Effector memory CD4-positive, alpha-beta T cell (primary cell): ENCODE measurements around the gene SLC6A4.
A peak's percentile ranks its signal among the peaks of the same experiment; 100 is the strongest.

Experiments
- DNase-seq, 3 donors: peaks; one replicate each; pipeline ENCODE4 v3.0.0-alpha.2; 2020
- H3K27ac ChIP-seq: 2 replicates; pipeline ENCODE4 v1.7.0; 2013; ENCODE audit warnings: mild to moderate bottlenecking, low read length, moderate library complexity; ENCODE audit not compliant: insufficient read depth, poor library complexity, severe bottlenecking
- H3K27me3 ChIP-seq: replicated peaks from 2 replicates; pipeline ENCODE4 v1.7.0; 2013; ENCODE audit warnings: mild to moderate bottlenecking, low read length; ENCODE audit not compliant: insufficient read depth, control insufficient read depth, poor library complexity, severe bottlenecking
- H3K36me3 ChIP-seq: 2 replicates; pipeline ENCODE4 v1.7.0; 2013; ENCODE audit warnings: mild to moderate bottlenecking, low read length, moderate library complexity; ENCODE audit not compliant: control insufficient read depth, insufficient read depth
- H3K4me1 ChIP-seq: 2 replicates; pipeline ENCODE4 v1.7.0; 2013; ENCODE audit warnings: low read length, mild to moderate bottlenecking; ENCODE audit not compliant: control insufficient read depth, insufficient read depth, poor library complexity, severe bottlenecking
- H3K4me3 ChIP-seq: 2 replicates; pipeline ENCODE4 v1.7.0; 2013; ENCODE audit warnings: low read length, low read depth, mild to moderate bottlenecking; ENCODE audit not compliant: insufficient read depth, poor library complexity, severe bottlenecking
- H3K9me3 ChIP-seq: 2 replicates; pipeline ENCODE4 v1.7.0; 2013; ENCODE audit warnings: mild to moderate bottlenecking, low read length, moderate library complexity; ENCODE audit not compliant: control insufficient read depth
- total RNA-seq, 3 donors: gene quantifications; one replicate each; lab custom pipeline; 2026; lab: John Stamatoyannopoulos, UW

The SLC6A4 gene
- total RNA-seq, result 0 to 0.19 (median 0.17) reads per million in 3 donors

- no peaks in the 10 kb centered on the region for H3K9me3 ChIP-seq
- peaks cover 31% of the 10 kb centered on the region for H3K27me3 ChIP-seq
- DNase-seq, result no peak
- peaks cover 19% of the 10 kb centered on the region for H3K4me1 ChIP-seq
- H3K36me3 ChIP-seq, result no peaks in the 10 kb centered on the region
- no peak within 1 kb of the TSS for H3K27ac ChIP-seq
- peak within 1 kb of the TSS; percentile 42 for H3K4me3 ChIP-seq
Measured at GRCh38 chr17:30235386-30236296, at the start of gene SLC6A4. TSS of gene SLC6A4 (minus strand) at chr17:30235697. CDS start at chr17:30221958, 13,739 bp downstream.

GRCh38 chr17:30279156-30279555 lies 43.7 kb upstream of the SLC6A4 start:
- Histone ChIP-seq H3K27me3 (no peaks in the 10 kb centered on the region), H3K9me3 (no peaks in the 10 kb centered on the region), H3K27ac (no peak overlapping the region), H3K36me3 (peaks cover 48% of the 10 kb centered on the region), H3K4me3 (no peak overlapping the region), H3K4me1 (no peaks in the 10 kb centered on the region)
- no peak for DNase-seq

DNA sequence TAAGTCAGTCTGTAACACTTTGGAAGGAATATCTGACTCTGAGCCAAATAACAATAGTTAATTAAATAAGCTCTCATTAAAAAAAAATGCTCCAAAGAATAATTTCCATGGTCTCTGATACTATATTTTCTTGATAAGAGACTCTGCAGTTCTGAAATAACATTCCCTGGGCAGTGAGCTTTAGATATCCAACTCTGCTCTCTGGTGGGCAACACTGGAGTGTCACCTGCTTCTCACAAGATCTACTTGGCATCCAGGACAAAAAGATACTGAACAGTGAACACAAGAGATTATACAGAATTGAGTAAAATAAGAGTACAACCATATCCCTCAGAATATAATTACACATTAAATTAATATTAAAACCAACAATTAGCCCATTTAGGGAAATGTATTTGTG lies 42.5 kb upstream of the SLC6A4 start:
- no peak for DNase-seq
- no peaks in the 10 kb centered on the region for H3K9me3 ChIP-seq
- no peak overlapping the region for H3K27ac ChIP-seq
- H3K27me3 ChIP-seq, result no peaks in the 10 kb centered on the region
- no peaks in the 10 kb centered on the region for H3K4me1 ChIP-seq
- H3K4me3 ChIP-seq, result no peak overlapping the region
- H3K36me3 ChIP-seq, result peaks cover 52% of the 10 kb centered on the region

- no peaks in the 10 kb centered on the region for H3K4me1 ChIP-seq
- no peak overlapping the region for H3K4me3 ChIP-seq
- DNase-seq, result no peak
- H3K27me3 ChIP-seq, result no peaks in the 10 kb centered on the region
- peaks cover 64% of the 10 kb centered on the region for H3K36me3 ChIP-seq
- H3K9me3 ChIP-seq, result no peaks in the 10 kb centered on the region
- H3K27ac ChIP-seq, result no peak overlapping the region
Measured at GRCh38 chr17:30275911-30276310, 40.4 kb upstream of the SLC6A4 start.

GRCh38 chr17:30274887-30275286 lies 39.4 kb upstream of the SLC6A4 start:
- H3K36me3 ChIP-seq, result peaks cover 63% of the 10 kb centered on the region
- DNase-seq, result no peak
- no peaks in the 10 kb centered on the region for H3K4me1 ChIP-seq
- no peaks in the 10 kb centered on the region for H3K9me3 ChIP-seq
- no peak overlapping the region for H3K4me3 ChIP-seq
- H3K27ac ChIP-seq, result no peak overlapping the region
- no peaks in the 10 kb centered on the region for H3K27me3 ChIP-seq

DNA sequence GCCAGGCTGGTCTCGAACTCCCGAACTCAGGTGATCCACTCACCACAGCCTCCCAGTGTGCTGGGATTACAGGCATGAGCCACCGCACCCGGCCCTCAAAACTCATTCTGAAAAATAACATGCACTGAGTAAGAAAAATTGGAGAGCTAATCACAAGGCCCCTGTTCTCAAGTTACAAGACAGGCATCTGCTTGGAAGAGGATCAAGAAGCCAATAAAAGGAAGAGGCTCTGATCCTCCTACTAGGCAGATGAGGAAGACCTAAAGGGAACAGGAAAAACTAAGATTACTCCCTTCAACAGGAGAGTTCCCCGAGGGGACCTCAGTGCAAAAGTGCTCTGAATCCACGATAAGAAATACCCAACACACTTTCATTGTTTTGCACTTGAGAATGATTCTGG lies 37.9 kb upstream of the SLC6A4 start:
- Histone ChIP-seq H3K4me1 (no peaks in the 10 kb centered on the region), H3K27me3 (no peaks in the 10 kb centered on the region), H3K27ac (no peak overlapping the region), H3K36me3 (peaks cover 53% of the 10 kb centered on the region), H3K9me3 (no peaks in the 10 kb centered on the region), H3K4me3 (no peak overlapping the region)
- no peak for DNase-seq

DNA sequence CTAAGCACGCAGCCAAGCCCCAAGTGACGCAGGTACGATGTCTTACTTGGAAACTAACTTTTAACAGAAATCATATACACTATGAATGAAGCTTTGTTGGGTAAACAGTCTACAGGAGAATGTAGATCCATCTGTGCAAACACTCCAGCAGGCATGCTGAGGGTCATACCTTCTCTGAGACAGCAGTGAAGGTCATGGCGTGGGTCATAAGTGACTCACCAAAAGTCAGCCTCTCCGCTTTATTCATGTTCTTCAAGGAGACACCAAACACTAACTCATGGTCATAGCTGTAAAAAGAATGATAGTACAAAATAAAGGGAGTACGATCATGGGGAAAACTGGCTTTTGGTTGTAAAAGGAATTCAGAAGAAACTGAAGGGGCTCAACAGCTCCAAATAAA lies 35.6 kb upstream of the SLC6A4 start:
- no peak overlapping the region for H3K27ac ChIP-seq
- no peaks in the 10 kb centered on the region for H3K4me1 ChIP-seq
- H3K27me3 ChIP-seq, result no peaks in the 10 kb centered on the region
- no peak for DNase-seq
- no peak overlapping the region for H3K4me3 ChIP-seq
- H3K36me3 ChIP-seq, result peaks cover 57% of the 10 kb centered on the region
- no peaks in the 10 kb centered on the region for H3K9me3 ChIP-seq

GRCh38 chr17:30267625-30268024 lies 32.1 kb upstream of the SLC6A4 start:
- Histone ChIP-seq H3K4me1 (no peaks in the 10 kb centered on the region), H3K27ac (no peak overlapping the region), H3K27me3 (no peaks in the 10 kb centered on the region), H3K9me3 (no peaks in the 10 kb centered on the region), H3K36me3 (peaks cover 48% of the 10 kb centered on the region), H3K4me3 (no peak overlapping the region)
- DNase-seq, result no peak

- H3K4me3 ChIP-seq, result no peak overlapping the region
- no peaks in the 10 kb centered on the region for H3K4me1 ChIP-seq
- no peak overlapping the region for H3K27ac ChIP-seq
- H3K27me3 ChIP-seq, result no peaks in the 10 kb centered on the region
- H3K36me3 ChIP-seq, result peaks cover 39% of the 10 kb centered on the region
- DNase-seq, result no peak
- no peaks in the 10 kb centered on the region for H3K9me3 ChIP-seq
Measured at GRCh38 chr17:30263552-30264333, 28.2 kb upstream of the SLC6A4 start.
